Measurements from ENCODE around the gene OPN1LW.

Gene OPN1LW

DNA sequence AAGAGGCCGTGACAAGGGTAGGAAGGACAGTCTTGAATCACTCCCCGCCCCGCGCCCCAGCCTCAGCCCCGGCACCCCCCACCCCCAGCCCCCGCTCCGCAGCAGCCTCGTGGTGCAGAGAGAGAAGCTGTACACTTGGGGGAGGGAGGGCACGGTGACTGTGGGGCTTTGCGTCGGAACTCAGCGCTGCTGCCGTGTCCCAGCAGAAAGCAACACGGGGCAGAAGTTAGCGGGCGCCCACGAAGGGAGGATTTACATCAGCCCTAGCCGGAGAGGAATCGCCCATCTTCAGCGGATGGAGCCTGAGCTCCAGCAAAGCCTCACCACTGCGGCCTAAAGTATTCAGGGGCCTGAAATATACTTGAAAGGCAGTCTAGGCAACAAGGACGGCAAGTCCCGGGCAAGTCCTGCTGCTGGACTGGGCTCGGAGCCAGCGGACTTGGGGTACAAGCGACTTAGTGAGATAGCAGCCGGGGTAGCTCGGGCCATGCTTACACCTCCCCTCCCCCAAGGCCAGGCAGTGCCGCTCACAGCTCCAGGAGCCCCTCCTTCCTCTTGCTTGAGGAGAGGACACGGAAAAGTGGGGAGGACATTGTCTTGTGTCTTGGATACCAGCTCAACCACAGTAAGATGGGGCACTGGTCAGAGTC lies 18.5 kb upstream of the OPN1LW start:
- DNase-seq (ENCODE audit: low spot score): no peak

DNA sequence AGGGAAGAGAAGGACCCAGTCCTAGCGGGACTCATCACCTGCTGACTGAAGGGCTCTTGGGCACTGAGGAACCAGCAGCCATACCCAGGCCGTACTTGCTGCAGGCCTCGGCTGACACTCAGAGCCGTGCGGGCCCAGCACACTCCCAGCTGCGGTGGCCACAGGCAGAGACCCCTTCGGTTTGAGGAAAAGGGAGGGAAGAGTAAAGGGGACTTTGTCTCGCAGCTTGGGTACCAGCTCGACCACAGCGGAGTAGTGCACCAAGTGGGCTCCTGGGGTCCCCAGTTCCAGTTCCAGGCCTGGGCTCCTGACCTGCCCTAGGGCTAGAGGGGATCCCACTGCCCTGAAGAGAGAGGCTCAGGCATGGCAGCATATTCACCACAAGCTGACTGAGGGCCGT lies 17.9 kb upstream of the OPN1LW start:
- Histone ChIP-seq H2AFZ (ENCODE audit: low read length) (no peak overlapping the region), H3K79me1 (ENCODE audit: low read depth, low read length) (no peaks in the 10 kb centered on the region), H3K4me1 (ENCODE audit: control insufficient read depth in 2 of 2, insufficient read depth in 1 of 2, low read depth in 1 of 2, low read length in 2 of 2) (no peaks in the 10 kb centered on the region), H3K14ac (ENCODE audit: low read length) (peak overlapping the region; percentile 38), H3K23ac (ENCODE audit: low read depth, low read length, poor library complexity) (no peak overlapping the region), H2AK5ac (ENCODE audit: low read depth, low read length) (no peak overlapping the region), H3K27me3 (ENCODE audit: control insufficient read depth in 3 of 3, insufficient read depth in 3 of 3, low read depth in 1 of 3, low read length in 3 of 3) (no peaks in the 10 kb centered on the region), H3K4me2 (ENCODE audit: insufficient read depth, low read length, poor library complexity, severe bottlenecking) (no peak overlapping the region), H3K9me3 (replicated peaks in 1 of 2; ENCODE audit: control insufficient read depth in 2 of 2, insufficient read depth in 1 of 2, low read depth in 1 of 2, low read length in 2 of 2) (no peaks in the 10 kb centered on the region), H2BK5ac (ENCODE audit: low read length) (no peak overlapping the region), H3K36me3 (replicated peaks in 1 of 2; ENCODE audit: control insufficient read depth in 2 of 2, insufficient read depth in 2 of 2, low read length in 2 of 2) (no peaks in the 10 kb centered on the region), H4K91ac (ENCODE audit: low read depth, low read length, poor library complexity) (no peak overlapping the region), H4K8ac (ENCODE audit: low read depth, low read length) (no peak overlapping the region), H3K4ac (ENCODE audit: low read length) (no peak overlapping the region), H3K27ac (replicated peaks; ENCODE audit: low read length) (no peak overlapping the region), H3K9ac (ENCODE audit: low read depth, low read length, poor library complexity) (no peak overlapping the region), H2BK12ac (ENCODE audit: low read length) (no peak overlapping the region), H2BK120ac (ENCODE audit: low read depth, low read length) (no peak overlapping the region), H3K18ac (ENCODE audit: low read length) (peak overlapping the region; percentile 48), H2BK15ac (ENCODE audit: low read length) (no peak overlapping the region), H3K4me3 (ENCODE audit: low read length in 2 of 2) (no peak overlapping the region)
- no peak for DNase-seq (ENCODE audit: low spot score)
- WGBS, 2 donors (ENCODE audit: extremely low coverage in 2 of 2, insufficient read length in 2 of 2, insufficient replicate concordance in 1 of 2): no CpG with 5 or more reads among the region's 11 CpGs

More for the DNA sequence above, 18.5 kb upstream of the OPN1LW start:
- Histone ChIP-seq H2BK12ac (ENCODE audit: low read length) (no peak overlapping the region), H2AFZ (ENCODE audit: low read length) (peak overlapping the region; percentile 59), H3K23ac (ENCODE audit: low read depth, low read length, poor library complexity) (no peak overlapping the region), H2BK5ac (ENCODE audit: low read length) (no peak overlapping the region), H3K18ac (ENCODE audit: low read length) (no peak overlapping the region), H3K27me3 (ENCODE audit: control insufficient read depth in 3 of 3, insufficient read depth in 3 of 3, low read depth in 1 of 3, low read length in 3 of 3) (no peaks in the 10 kb centered on the region), H3K27ac (replicated peaks; ENCODE audit: low read length) (no peak overlapping the region), H3K9me3 (replicated peaks in 1 of 2; ENCODE audit: control insufficient read depth in 2 of 2, insufficient read depth in 1 of 2, low read depth in 1 of 2, low read length in 2 of 2) (no peaks in the 10 kb centered on the region), H3K4me2 (ENCODE audit: insufficient read depth, low read length, poor library complexity, severe bottlenecking) (no peak overlapping the region), H4K91ac (ENCODE audit: low read depth, low read length, poor library complexity) (peak overlapping the region; percentile 30), H3K79me1 (ENCODE audit: low read depth, low read length) (no peaks in the 10 kb centered on the region), H4K8ac (ENCODE audit: low read depth, low read length) (no peak overlapping the region), H2AK5ac (ENCODE audit: low read depth, low read length) (no peak overlapping the region), H3K4ac (ENCODE audit: low read length) (no peak overlapping the region), H3K36me3 (replicated peaks in 1 of 2; ENCODE audit: control insufficient read depth in 2 of 2, insufficient read depth in 2 of 2, low read length in 2 of 2) (no peaks in the 10 kb centered on the region), H3K9ac (ENCODE audit: low read depth, low read length, poor library complexity) (no peak overlapping the region), H3K4me1 (ENCODE audit: control insufficient read depth in 2 of 2, insufficient read depth in 1 of 2, low read depth in 1 of 2, low read length in 2 of 2) (no peaks in the 10 kb centered on the region), H3K4me3 (ENCODE audit: low read length in 2 of 2) (no peak overlapping the region), H3K14ac (ENCODE audit: low read length) (no peak overlapping the region), H2BK120ac (ENCODE audit: low read depth, low read length) (no peak overlapping the region), H2BK15ac (ENCODE audit: low read length) (no peak overlapping the region)
- WGBS, 2 donors (ENCODE audit: extremely low coverage in 2 of 2, insufficient read length in 2 of 2, insufficient replicate concordance in 1 of 2): no CpG with 5 or more reads among the region's 30 CpGs

DNA sequence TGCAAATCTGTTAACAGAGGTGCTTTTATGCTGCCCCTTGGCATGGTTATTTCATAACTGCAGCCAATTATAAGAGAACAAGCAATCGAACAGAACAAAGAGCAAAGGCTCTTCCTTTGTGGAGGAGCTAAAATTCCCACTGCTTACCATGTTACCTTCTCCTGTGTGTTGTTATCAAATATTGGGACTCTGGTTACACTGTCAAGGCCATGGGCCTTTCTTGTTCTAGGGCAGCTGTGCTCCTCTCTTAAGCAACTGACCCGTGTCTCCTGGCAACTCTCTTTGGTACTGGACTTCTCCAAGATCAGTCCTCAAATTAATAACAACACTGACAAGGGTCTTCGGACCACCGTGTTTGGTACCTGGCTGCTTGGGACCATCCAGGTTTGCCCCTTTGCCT lies 12.1 kb upstream of the OPN1LW start:
- Histone ChIP-seq H3K4me2 (ENCODE audit: insufficient read depth, low read length, poor library complexity, severe bottlenecking) (no peak overlapping the region), H2AFZ (ENCODE audit: low read length) (no peak overlapping the region), H4K91ac (ENCODE audit: low read depth, low read length, poor library complexity) (no peak overlapping the region), H2BK15ac (ENCODE audit: low read length) (no peak overlapping the region), H2BK12ac (ENCODE audit: low read length) (no peak overlapping the region), H3K27me3 (ENCODE audit: control insufficient read depth in 3 of 3, insufficient read depth in 3 of 3, low read depth in 1 of 3, low read length in 3 of 3) (peaks cover 0 to 35% (median 0%) of the 10 kb centered on the region in 3 experiments), H3K36me3 (replicated peaks in 1 of 2; ENCODE audit: control insufficient read depth in 2 of 2, insufficient read depth in 2 of 2, low read length in 2 of 2) (no peaks in the 10 kb centered on the region), H2AK5ac (ENCODE audit: low read depth, low read length) (no peak overlapping the region), H3K4me3 (ENCODE audit: low read length in 2 of 2) (no peak overlapping the region), H2BK5ac (ENCODE audit: low read length) (no peak overlapping the region), H3K9me3 (replicated peaks in 1 of 2; ENCODE audit: control insufficient read depth in 2 of 2, insufficient read depth in 1 of 2, low read depth in 1 of 2, low read length in 2 of 2) (no peaks in the 10 kb centered on the region), H3K18ac (ENCODE audit: low read length) (no peak overlapping the region), H3K79me1 (ENCODE audit: low read depth, low read length) (no peaks in the 10 kb centered on the region), H3K23ac (ENCODE audit: low read depth, low read length, poor library complexity) (no peak overlapping the region), H3K14ac (ENCODE audit: low read length) (no peak overlapping the region), H3K4ac (ENCODE audit: low read length) (no peak overlapping the region), H2BK120ac (ENCODE audit: low read depth, low read length) (no peak overlapping the region), H4K8ac (ENCODE audit: low read depth, low read length) (no peak overlapping the region), H3K27ac (replicated peaks; ENCODE audit: low read length) (no peak overlapping the region), H3K4me1 (ENCODE audit: control insufficient read depth in 2 of 2, insufficient read depth in 1 of 2, low read depth in 1 of 2, low read length in 2 of 2) (no peaks in the 10 kb centered on the region), H3K9ac (ENCODE audit: low read depth, low read length, poor library complexity) (no peak overlapping the region)
- DNase-seq (ENCODE audit: low spot score): no peak
- WGBS, 2 donors (ENCODE audit: extremely low coverage in 2 of 2, insufficient read length in 2 of 2, insufficient replicate concordance in 1 of 2): no CpG with 5 or more reads among the region's 4 CpGs

DNA sequence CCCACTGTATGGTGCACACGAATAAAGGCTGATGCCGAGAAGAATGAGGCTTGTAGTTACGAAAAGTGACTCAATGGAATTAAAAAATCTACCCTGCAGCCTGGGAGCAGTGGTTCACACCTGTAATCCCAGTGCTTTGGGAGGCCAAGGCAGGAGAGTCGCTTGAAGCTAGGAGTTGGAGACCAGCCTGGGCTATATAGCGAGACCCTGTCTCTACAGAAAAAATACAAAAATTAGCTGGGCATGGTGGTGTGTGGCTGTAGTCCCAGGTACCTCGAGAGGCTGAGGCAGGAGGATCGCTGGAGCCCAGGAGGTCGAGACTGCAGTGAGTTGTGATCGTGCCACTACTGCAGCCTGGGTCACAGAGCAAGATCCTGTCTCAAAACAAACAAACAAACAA lies 11.7 kb upstream of the OPN1LW start:
- Histone ChIP-seq H2AFZ (ENCODE audit: low read length) (no peak overlapping the region), H4K8ac (ENCODE audit: low read depth, low read length) (no peak overlapping the region), H3K4me2 (ENCODE audit: insufficient read depth, low read length, poor library complexity, severe bottlenecking) (no peak overlapping the region), H2BK5ac (ENCODE audit: low read length) (no peak overlapping the region), H2BK12ac (ENCODE audit: low read length) (no peak overlapping the region), H3K27ac (replicated peaks; ENCODE audit: low read length) (no peak overlapping the region), H3K4me3 (ENCODE audit: low read length in 2 of 2) (no peak overlapping the region), H3K9ac (ENCODE audit: low read depth, low read length, poor library complexity) (no peak overlapping the region), H3K14ac (ENCODE audit: low read length) (no peak overlapping the region), H2BK15ac (ENCODE audit: low read length) (no peak overlapping the region), H3K4ac (ENCODE audit: low read length) (no peak overlapping the region), H3K23ac (ENCODE audit: low read depth, low read length, poor library complexity) (no peak overlapping the region), H3K36me3 (replicated peaks in 1 of 2; ENCODE audit: control insufficient read depth in 2 of 2, insufficient read depth in 2 of 2, low read length in 2 of 2) (no peaks in the 10 kb centered on the region), H2AK5ac (ENCODE audit: low read depth, low read length) (no peak overlapping the region), H3K18ac (ENCODE audit: low read length) (no peak overlapping the region), H3K4me1 (ENCODE audit: control insufficient read depth in 2 of 2, insufficient read depth in 1 of 2, low read depth in 1 of 2, low read length in 2 of 2) (no peaks in the 10 kb centered on the region), H2BK120ac (ENCODE audit: low read depth, low read length) (no peak overlapping the region), H3K27me3 (ENCODE audit: control insufficient read depth in 3 of 3, insufficient read depth in 3 of 3, low read depth in 1 of 3, low read length in 3 of 3) (peaks cover 0 to 39% (median 0%) of the 10 kb centered on the region in 3 experiments), H3K79me1 (ENCODE audit: low read depth, low read length) (no peaks in the 10 kb centered on the region), H4K91ac (ENCODE audit: low read depth, low read length, poor library complexity) (no peak overlapping the region), H3K9me3 (replicated peaks in 1 of 2; ENCODE audit: control insufficient read depth in 2 of 2, insufficient read depth in 1 of 2, low read depth in 1 of 2, low read length in 2 of 2) (no peaks in the 10 kb centered on the region)
- DNase-seq (ENCODE audit: low spot score): no peak
- no CpG with 5 or more reads among the region's 9 CpGs for WGBS, 2 donors (ENCODE audit: extremely low coverage in 2 of 2, insufficient read length in 2 of 2, insufficient replicate concordance in 1 of 2)
